ENCODE results near the gene CFH.
"Not testable (repeated sequence)": the region's sequence is repeated elsewhere in the genome, so short reads cannot be mapped to it uniquely, and the experiment has no call there.

The CFH gene

DNA sequence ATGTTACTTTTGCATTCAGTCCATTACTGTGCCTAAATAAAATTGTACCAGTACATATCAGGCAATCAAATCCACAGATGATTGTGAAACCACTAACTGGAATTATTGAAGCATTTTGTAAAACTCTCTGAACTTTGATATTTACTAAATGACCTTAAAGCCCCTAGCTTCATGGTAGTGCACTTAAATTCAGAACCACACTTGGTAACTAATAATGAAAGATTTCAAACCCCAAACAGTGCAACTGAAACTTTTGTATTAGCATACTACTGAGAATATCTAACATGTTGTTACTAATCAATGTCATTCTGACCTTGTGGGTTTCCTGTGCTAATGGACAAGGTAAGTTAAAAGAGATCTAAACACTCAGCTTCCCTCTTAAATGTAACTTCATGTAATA, 122.8 kb downstream of the CFH start, which contains the start of gene CFHR3:
Gene CFHR3 (plus strand): TSS at position 238 of the 400 bp plus-strand sequence. CDS start 47 bp downstream, at position 285.
- no peaks in the 10 kb centered on the region for H3K36me3 Mint-ChIP-seq

GRCh38 chr1:196777603-196778002, 125.8 kb downstream of the CFH start:
- no peaks in the 10 kb centered on the region for H3K27me3 Mint-ChIP-seq
- no peaks in the 10 kb centered on the region for H3K9me3 Mint-ChIP-seq
- no peak overlapping the region for H3K4me3 Mint-ChIP-seq
- no peaks in the 10 kb centered on the region for H3K4me1 Mint-ChIP-seq
- no peaks in the 10 kb centered on the region for H3K36me3 Mint-ChIP-seq
- H3K27ac Mint-ChIP-seq, result no peak overlapping the region

More for the DNA sequence above, 122.8 kb downstream of the CFH start, which contains the start of gene CFHR3:
- no peaks in the 10 kb centered on the region for H3K27me3 Mint-ChIP-seq
- H3K27ac Mint-ChIP-seq, result no peak within 1 kb of the TSS
- H3K4me1 Mint-ChIP-seq, result no peaks in the 10 kb centered on the region
- H3K9me3 Mint-ChIP-seq, result no peaks in the 10 kb centered on the region
- no peak within 1 kb of the TSS for H3K4me3 Mint-ChIP-seq

GRCh38 chr1:196779093-196779492, 127.2 kb downstream of the CFH start:
- H3K36me3 Mint-ChIP-seq, result no peaks in the 10 kb centered on the region
- H3K4me3 Mint-ChIP-seq, result no peak overlapping the region
- H3K27ac Mint-ChIP-seq, result no peak overlapping the region
- H3K4me1 Mint-ChIP-seq, result no peaks in the 10 kb centered on the region
- no peaks in the 10 kb centered on the region for H3K9me3 Mint-ChIP-seq
- no peaks in the 10 kb centered on the region for H3K27me3 Mint-ChIP-seq

DNA sequence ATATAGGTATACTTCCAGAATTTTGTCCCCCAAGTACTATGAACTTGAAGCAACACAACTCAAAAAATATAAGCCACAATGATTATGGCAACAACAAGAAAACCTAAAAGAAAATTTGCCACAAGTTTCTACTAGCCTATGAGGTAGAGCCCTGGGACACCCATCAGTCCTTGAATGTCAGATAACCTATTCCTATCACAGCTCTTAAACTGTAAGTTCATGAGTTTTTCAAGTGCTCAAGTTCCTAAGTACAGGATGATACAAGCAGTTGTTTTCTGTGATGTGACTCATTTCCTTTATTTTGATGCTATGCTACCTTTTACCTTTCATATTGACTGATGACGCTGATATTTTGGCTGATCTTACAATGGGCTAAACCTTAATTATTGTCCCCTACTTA, 139.4 kb downstream of the CFH start:
- not testable (repeated sequence) for H3K27ac Mint-ChIP-seq, H3K4me3 Mint-ChIP-seq, H3K4me1 Mint-ChIP-seq, H3K9me3 Mint-ChIP-seq, H3K27me3 Mint-ChIP-seq, H3K36me3 Mint-ChIP-seq

- H3K4me3 Mint-ChIP-seq, H3K27ac Mint-ChIP-seq, H3K4me1 Mint-ChIP-seq, H3K9me3 Mint-ChIP-seq, H3K36me3 Mint-ChIP-seq, H3K27me3 Mint-ChIP-seq: not testable (repeated sequence)
Measured at GRCh38 chr1:196794103-196794502, 142.3 kb downstream of the CFH start.
